Umbilical cord (tissue), 2 donors: ENCODE measurements around the gene RASL12. TPM values are rescaled to one million over a fixed set of nuclear protein-coding genes. Genes with fewer than 3 reads are reported as not detected.

Experiments used
- DNase-seq: peaks from one replicate; pipeline ENCODE4 v3.0.0-alpha.2; 2015; ENCODE audit warnings: low spot score
- total RNA-seq: library from RNA; depleted of rRNA; stranded (reverse); fragments of >200 nt; gene quantifications from one replicate; pipeline ENCODE4 v1.2.3, GENCODE V29; 2014; ENCODE audit warnings: low replicate concordance; ENCODE audit not compliant: insufficient read depth

Gene RASL12
- total RNA-seq, 1 donor from 2014 or later: 107 TPM

DNA sequence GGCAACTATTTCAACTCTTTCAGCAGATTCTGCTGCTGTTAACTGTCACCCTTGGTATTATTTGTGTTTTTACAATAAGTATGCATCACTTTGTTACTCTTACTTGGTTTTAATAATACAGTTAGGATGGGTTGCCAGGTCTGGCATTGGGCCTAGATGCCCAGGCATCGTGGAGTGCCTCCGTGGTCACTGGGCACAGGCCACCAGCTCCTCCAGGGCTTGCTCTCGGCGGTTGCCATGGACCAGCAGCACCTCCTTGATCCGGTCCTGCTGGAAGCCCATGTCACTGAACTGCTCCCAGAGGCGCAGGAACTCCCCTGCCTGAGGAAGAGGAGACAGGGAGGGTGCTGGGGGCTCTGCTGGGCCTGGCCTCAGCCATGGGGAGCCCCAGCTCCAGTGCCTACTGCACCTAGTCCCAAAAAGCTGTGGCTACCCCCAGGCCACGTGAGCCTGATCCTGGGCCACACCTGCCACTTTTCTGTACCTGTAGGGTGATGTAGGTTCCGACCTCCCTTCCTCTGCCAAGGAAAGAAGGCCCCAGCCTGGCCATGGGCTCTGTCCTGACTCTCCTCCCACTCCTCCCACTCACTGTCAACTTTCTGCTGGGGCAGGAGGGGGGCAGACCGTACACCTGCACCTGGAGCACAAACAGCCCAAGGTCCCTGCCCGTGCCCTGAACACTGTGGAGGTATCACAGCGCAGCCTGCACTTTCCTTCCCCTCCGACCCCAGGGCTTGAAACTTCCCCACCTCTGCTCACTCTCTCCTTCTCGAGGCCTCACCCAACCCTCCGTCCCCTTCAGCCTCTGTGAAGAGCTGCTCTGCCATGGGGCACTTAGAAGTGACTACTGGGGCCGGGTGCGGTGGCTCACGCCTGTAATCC is 25.4 kb upstream of the RASL12 start:
- no peak for DNase-seq

DNA sequence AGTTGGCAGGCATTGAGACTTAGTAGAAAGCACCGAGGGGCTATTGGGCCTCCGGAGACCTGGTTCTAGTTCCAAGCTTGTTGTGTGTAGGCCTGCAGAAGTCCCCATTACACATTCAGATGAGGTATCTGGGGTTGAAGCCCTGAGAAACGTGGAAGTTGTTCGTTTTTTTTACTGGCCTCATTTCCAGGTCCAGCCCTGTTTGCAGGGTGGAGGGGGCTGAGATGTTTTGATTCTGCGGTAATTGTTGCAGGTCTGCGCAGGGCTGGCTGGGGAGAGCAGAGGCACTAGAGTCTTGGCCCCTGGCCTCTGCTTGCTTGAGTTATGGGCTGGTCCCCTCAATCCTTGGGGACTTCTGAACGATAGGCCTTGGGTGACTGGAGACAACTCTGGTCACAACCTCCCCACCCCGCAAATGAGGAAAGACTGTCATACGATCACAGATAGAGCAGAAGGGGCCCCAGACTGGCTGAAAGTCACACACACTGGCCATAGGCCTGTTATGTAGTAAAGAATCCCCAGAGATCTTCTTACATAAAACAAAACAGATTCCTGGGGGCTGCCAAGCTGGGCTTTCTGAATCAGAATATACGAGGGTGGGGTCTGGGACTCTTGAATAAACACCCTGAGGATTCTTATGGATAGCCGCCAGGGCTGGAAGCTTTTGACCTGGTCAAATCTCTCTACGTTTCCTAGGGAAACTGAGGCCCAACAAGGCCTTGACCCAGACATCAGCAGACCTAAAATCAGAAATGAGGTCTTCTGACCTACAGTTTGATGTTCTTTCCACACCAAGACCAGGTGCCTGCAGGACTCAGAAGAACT is 24.4 kb upstream of the RASL12 start:
- no peak for DNase-seq

DNA sequence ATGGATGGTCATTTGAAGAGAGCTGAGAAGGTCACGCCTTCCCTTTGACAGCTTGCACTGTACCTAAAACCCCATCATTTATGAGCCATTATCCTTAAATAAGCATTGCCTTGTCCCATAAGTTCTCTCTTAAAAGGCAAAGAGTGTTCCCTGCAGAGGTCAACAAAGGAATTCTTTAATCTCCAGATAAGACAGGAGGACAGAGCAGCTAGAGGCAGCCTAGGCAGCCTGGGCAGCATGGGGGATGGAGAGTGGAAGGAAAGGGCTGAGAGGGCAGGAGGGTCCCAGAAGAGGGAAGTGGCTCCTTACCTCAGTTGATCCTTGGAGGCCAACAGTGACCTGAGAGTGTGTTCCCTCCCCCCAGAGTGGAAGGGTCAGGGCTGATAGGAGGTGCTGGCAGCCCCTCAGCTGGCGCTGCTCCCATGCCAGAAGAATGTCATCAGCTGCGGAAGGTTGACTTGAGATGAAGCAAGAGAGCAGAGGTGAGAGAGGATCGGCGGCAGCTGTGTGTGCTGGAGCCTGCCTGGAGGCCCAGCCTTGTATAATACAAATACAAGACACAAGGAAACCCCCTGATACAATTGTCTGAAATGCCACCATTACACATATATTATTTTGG is 21.5 kb upstream of the RASL12 start:
- no peak for DNase-seq

DNA sequence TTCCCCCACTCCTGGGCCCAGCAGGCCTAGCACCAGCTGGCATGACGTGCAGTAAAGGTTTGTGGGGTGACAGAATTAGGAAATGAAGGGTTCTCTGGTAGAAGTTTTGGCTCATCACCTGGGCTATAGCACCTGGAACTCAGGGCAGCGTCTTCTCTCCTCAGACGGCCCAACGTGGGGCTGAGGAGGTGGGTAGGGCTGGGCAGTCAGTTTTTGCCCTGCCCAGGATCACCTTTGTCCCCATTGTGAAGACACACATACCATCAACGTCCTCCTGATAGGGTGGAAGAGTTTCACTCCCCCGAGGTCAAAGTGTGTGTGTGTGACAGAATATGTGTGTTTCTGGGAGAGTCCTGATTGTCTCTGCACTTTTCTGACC is 20.8 kb upstream of the RASL12 start:
- no peak for DNase-seq

DNA sequence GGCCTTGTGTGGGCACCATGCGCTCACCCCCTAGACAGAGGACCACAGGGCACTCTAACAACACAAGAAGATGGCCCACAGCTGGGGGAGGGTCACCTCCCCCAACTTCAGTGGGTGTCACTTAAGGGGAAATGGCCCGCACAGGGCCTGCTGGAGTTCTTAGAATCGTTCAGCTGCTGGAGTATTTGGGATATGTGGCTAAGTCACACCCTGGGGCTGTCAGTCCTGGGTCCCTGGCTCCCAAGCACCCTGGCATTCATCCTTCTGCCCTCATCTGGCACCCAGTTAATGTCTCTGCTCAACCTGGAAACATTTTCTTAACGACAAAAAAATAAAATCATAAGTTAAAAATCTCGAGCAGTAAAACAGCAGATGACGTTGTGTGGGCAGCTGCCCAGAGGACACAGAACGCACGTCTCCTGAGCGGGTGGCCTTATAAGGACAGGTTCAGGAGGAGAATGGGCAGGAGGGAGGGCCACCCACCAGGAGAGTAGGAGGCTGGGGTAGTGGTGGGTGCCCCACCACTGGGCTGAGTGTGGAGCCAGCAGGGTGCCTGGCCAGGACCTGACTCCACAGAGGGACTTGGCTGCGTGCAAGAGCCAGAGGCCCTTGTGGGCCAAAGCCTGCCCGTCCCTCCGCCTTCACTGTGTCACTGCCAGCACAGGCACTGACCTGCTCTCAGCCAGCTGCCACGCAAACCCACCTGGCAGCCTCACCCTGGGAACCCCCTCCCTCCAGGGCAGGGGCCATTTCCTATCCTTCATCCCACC is 20.3 kb upstream of the RASL12 start:
- DNase-seq: peak; percentile 62

DNA sequence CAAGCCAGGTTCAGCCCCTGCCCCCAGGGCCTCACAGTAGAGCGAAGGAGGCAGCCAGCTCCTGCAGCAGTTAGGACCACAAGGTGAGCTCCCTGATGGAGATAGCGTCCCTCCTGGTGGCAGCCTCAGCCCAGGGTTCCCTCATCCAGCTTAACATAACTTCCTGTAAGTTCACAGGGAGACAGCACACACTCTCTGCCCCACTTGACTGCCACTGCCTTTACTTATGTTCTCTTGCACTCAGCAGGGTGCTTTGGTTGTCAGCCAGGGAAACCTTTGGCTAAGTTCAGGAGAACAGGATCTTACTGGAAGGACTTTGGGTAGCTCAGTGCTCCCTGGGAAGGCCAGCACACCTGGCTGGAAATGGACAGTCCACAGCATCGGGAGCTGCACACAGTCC is 19.6 kb upstream of the RASL12 start:
- DNase-seq: no peak

DNA sequence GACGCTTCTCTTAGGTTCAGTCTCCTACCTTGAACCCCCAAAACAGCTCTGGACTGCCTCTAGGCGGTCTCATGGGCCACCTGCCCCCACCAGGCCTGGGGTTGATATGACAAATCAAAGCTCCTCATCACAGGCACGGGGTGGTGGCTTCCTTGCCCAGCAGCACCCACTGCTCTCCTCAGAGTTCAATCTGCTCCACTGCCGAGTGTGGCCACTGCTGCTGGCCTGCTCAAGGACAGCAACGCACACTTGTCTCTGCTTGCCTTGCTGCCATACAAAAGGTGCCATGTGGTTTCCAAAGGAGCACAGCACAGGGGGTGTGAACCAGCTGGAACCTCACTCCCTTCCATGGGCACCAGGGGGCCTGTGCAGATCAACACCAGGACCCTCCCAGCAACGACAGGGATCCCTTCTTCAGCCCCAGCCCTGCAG is 18.9 kb upstream of the RASL12 start:
- no peak for DNase-seq

DNA sequence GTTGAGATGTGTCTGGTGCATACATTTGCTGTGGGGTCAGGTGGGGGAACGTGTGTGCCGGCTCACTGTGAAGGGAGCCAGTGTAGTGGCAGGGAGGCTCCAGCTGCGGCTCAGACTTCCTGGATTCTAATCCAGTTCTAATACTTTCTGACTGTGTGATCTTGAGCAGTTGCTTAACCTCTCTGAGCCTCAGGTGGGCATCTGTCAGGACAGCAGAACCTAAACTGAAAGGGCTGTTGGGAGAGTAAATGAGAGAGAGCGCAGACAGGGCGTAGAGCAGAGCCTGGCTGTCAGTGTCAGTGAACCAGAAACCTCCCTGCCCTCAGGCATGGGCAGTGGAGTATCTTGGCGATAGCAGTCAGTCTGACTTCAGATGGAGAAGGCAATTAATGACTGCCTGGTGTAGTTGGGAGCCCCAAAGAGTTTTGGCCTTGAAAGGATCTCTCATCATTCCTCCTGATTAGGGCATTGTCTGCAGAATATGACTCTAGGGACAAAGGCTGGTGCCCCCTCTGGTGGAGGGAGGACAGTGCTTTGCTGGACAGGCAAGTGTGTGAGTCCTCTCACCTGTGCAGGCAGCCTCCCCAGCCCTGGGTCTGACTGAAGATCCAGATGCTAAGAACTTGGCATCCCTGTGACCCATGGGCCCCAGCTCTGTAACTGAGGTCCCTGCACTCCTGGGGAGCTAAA is 18.3 kb upstream of the RASL12 start:
- DNase-seq: no peak

DNA sequence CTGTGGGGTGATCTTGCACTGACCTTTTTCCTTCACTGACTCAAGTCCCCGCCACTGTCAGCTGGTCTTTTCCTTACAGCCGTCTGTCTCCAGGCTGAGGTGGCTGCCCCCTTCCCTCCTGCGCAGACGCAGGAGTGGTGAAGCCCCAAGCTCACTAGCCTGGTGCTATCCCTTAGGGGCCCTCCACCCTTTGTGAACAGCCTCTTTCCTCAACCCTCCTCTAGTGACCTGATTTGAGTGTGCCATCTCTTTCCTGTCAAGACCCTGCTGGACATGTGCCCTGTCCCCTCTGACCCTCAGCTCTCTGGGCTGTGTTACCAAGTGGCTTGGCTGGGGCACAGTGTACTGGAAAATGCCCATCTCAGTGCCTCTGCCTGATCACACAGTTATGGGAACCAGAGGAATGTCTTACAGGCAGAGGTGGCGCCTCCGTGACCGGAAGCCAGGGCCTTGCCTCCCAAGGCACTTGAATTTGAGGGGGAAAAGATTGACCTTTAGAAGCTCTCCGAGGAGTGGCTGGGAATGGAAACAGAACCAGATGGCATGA is 17.5 kb upstream of the RASL12 start:
- no peak for DNase-seq

DNA sequence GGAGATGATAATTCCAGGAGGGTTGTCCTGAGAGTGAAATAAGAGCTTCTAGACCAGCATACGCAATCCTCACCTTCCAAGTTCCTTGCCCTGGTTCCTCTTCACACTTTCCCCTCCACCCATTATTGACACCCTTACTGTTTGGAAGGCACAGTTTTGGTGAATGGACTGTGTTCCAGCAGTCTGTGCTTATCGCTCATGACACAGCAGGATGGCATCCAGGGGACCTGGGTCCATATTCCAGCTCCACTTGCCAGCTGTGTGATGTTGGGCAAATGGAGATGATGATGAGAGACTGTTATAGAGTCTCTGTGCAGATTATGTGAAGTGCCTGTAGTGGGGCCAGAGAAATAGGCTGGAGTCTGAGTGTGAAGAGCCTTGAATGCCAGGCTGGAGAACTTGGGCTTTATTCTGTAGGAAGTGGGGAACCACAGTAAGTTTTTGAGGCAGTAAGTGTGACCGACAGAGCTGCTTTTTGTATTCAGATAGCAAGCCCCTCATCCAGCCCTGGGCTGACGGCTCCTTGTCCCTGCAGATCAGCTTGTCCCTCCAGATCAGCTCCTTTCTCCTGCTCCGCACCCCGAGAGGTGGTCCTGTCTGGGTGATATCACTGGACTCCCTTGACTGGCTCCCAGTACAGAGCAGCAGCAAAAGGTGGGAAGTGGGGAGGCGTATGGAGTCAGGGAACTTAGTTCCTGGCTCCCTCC is 16.9 kb upstream of the RASL12 start:
- no peak for DNase-seq

DNA sequence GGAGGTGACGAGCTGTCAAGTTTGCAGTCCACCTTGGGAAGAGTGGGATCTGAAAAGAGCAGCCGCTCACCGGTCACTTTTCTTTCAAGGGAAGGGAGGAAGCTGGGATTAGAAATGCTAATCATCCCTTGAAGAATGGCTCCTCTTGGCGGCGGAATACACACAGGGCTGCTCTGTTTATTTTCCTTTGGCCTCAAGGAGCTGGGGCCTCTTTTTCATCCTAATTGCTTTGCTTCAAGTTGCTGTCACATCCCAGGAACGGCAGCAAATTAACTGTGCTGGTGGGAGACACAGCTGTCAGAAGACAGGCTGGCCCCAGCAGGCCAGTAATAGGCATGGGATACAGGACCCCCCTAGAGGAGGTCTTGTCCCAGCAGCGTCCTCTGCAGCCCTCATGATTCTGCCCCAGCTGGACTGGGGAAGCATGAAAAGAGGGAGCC is 15.5 kb upstream of the RASL12 start:
- no peak for DNase-seq

DNA sequence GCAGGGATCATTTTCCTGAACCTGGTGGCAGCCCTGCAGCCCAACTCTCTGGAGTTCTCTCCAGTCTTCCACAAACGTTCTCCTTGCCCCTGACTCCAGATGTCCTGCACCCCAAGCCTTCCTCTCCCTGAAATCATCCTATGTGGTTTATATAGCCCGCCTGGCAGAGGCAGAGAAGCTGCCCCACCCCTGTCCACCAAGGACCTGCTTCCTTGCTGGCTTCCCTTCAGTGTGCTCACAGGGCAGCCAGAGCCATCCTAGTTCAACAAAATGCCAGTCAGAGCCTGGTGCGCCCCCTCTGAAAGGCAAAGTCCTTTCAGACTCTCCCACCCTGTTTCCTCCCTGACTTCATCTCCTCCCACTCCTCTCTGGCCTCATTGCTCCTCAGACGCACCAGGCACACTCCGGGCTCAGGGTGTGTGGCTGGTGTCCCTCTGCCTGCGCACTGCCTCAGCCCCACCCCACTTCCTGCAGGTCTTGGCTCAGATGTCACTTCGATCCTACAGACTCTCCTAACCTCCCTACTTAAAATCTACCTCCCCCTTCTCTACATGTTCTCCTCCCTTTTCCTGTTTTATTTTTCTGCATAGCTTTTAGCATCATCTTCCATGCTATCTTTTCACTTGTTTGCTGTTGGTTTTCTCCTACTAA is 14.6 kb upstream of the RASL12 start:
- DNase-seq: no peak

DNA sequence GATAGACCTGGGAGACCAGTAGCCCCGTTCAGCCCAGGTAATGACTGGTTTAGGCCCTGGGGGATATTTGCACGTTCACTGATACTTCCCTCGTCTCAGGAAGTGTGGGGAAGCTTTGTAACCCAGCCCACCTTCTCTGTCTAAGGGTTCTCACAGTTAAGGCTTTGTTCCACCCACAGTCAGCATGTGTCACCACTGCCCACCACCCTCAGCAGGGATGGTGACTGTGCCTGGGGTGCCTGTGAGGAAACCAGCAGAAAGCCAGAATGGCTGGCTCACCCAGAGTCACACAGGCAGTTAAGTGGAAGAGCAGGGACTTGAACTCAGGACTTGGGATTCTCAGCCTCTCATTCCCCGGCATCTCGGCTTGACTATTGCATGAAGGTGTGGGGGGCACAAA is 14.0 kb upstream of the RASL12 start:
- DNase-seq: no peak

DNA sequence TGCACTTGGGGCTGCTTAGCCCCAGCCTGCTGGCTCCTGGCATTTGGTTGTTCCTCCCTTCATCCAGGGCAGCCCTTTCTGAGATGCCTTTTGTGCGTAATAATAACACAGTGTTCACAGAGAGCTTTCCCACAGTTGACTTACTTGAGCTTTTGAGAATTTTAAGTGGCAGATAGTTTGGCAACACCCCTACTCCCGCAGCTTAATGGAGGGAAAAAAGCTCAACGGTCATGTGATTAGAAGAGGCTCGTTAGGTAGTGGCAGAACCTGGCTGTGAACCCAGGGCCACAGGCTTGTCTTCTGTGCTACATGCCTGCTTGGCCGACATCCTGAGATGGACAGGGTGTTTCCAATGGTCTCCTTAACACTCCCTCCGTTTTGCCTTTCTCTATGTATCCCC is 13.5 kb upstream of the RASL12 start:
- DNase-seq: no peak

DNA sequence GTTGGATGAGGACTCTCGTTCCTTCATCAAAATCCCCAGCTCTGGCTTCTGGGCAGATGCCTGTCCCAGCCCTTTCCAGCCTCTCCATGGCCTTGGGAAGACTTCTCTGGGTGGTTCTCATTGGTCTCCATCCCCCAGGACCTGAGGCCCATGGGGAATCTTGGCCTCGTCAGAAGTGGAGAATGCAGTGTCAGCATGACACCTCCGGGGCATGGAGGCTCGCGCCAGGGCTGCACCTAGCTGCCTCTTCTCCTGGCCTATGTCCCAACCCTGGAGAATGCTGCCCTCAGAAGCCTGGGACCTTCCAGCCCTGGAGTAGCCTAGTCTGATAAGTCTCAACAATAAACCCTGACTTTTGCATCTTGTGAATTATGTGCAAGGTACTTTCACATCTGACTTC is 11.8 kb upstream of the RASL12 start:
- no peak for DNase-seq

DNA sequence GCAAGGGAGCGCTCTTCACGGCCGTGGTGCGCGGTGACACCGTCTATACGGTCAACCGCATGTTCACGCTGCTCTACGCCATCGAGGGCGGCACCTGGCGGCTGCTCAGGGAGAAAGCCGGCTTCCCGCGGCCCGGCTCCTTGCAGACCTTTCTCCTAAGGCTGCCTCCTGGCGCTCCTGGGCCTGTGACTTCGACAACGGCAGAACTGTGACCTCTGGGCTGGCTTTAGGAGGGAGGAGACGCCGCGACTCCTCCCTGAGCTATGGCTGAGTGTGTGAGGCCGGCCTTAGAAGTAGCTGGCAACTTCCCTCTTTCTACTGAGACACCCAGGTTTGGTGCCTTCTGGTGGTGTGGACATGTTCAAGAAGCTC is 10.2 kb upstream of the RASL12 start:
- DNase-seq: no peak

DNA sequence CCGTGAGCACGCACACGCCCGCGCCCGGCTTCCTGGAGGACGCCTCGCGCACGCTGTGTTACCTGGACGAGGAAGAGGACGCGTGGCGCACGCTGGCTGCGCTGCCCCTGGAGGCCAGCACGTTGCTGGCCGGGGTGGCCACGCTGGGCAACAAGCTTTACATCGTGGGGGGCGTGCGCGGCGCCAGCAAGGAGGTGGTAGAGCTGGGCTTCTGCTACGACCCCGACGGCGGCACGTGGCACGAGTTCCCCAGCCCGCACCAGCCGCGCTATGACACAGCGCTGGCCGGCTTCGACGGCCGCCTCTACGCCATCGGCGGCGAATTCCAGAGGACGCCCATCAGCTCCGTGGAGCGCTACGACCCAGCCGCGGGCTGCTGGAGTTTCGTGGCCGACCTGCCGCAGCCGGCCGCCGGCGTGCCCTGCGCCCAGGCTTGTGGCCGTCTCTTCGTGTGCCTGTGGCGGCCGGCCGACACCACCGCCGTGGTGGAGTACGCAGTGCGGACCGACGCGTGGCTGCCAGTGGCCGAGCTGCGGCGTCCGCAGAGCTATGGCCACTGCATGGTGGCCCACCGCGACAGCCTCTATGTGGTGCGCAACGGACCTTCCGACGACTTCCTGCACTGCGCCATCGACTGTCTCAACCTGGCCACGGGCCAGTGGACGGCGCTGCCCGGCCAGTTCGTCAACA is 9.6 kb upstream of the RASL12 start:
- no peak for DNase-seq

DNA sequence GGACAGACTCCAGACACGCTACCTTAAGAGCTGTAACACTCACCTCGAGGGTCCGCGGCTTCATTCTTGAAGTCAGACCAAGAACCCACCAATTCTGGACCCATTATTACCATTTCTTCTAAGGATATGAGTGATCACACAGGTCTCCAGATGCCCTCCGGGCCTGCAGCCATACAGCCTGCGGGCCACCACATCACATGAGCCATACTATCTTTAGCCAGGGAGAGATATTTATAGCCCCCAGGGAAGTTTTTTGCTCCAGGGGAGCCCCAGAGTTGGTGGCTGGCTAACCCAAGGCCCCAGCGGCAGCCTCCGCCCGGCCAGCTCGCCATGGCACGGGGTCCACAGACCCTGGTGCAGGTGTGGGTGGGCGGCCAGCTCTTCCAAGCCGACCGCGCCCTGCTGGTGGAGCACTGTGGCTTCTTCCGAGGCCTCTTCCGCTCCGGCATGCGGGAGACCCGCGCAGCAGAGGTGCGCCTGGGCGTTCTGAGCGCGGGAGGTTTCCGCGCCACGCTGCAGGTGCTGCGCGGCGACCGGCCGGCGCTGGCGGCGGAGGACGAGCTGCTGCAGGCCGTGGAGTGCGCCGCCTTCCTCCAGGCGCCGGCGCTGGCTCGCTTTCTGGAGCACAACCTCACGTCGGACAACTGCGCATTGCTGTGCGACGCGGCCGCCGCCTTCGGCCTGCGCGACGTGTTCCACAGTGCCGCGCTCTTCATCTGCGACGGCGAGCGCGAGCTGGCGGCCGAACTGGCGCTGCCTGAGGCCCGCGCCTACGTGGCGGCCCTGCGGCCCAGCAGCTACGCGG is 8.9 kb upstream of the RASL12 start, which contains the start of gene KBTBD13:
TSS of gene KBTBD13 (plus strand) at position 261 of the 805 bp plus-strand sequence. CDS start at position 331, 70 bp downstream.
- no peak for DNase-seq
